K562 (cell line): Measurements from ENCODE around the gene ERG28.

Experiments used
- ATF3 ChIP-seq, 2 experiments: fragments of 450-650 bp in 1 of 2; sonication (generic) in 1 of 2; formaldehyde crosslinking in 1 of 2; IDR thresholded peaks in 1 of 2; conservative IDR thresholded peaks in 1 of 2; 2 replicates each; pipeline versions ENCODE4 v1.6.1 to v1.8.1; 2016 to 2023; ENCODE audit warnings: mild to moderate bottlenecking in 2 of 2, moderate library complexity in 2 of 2, inconsistent platforms in 1 of 2, missing genetic modification reagents in 1 of 2
- ATF6 ChIP-seq: sonication (generic); formaldehyde crosslinking; IDR thresholded peaks from 2 replicates; pipeline ENCODE4 v1.4.0; 2020; ENCODE audit warnings: mild to moderate bottlenecking, missing genetic modification reagents
- CTCF ChIP-seq, 3 experiments: IDR thresholded peaks in 2 of 3; conservative IDR thresholded peaks in 1 of 3; 2 replicates each; pipeline ENCODE4 v1.5.1; 2011 to 2012; ENCODE audit warnings: low read length in 3 of 3, mild to moderate bottlenecking in 3 of 3, control low read depth in 2 of 3, improper control_type of control experiment in 1 of 3, inconsistent platforms in 1 of 3, low read depth in 1 of 3, mixed read lengths in 1 of 3, moderate library complexity in 1 of 3; ENCODE audit not compliant: insufficient read depth in 2 of 3
- EP300 ChIP-seq: IDR thresholded peaks from 2 replicates; pipeline ENCODE4 v1.6.1; 2012; ENCODE audit warnings: low read length, improper control_type of control experiment
- FOS ChIP-seq: IDR thresholded peaks from 3 replicates; pipeline ENCODE4 v1.6.1; 2011; ENCODE audit not compliant: insufficient read length; ENCODE audit errors: extremely low read depth
- FOXA1 ChIP-seq: fragments of 450-650 bp; IDR thresholded peaks from 2 replicates; pipeline ENCODE4 v1.6.1; 2016; ENCODE audit warnings: mild to moderate bottlenecking, borderline replicate concordance
- HMG20A ChIP-seq: fragments of 450-650 bp; formaldehyde crosslinking; conservative IDR thresholded peaks from 2 replicates; pipeline ENCODE4 v1.4.0; 2020; ENCODE audit warnings: mild to moderate bottlenecking, mixed read lengths
- NONO ChIP-seq, 2 experiments: fragments of 200-400 bp in 1 of 2; fragments of 450-650 bp in 1 of 2; formaldehyde crosslinking in 1 of 2; IDR thresholded peaks; 2 replicates each; pipeline ENCODE4 v1.6.1; 2017; ENCODE audit warnings: low read depth in 2 of 2, mild to moderate bottlenecking in 2 of 2, moderate library complexity in 2 of 2, low read length in 1 of 2
- PBX2 ChIP-seq, 2 experiments: IDR thresholded peaks in 1 of 2; conservative IDR thresholded peaks in 1 of 2; 2 replicates each; pipeline ENCODE4 v1.6.1; 2016; ENCODE audit warnings: low read depth in 2 of 2, mild to moderate bottlenecking in 1 of 2, missing compliant biosample characterization in 1 of 2, missing genetic modification characterization in 1 of 2, moderate library complexity in 1 of 2
- POLR2A ChIP-seq: fragments of 450-650 bp; conservative IDR thresholded peaks from 2 replicates; pipeline ENCODE4 v1.6.1; 2016
- RCOR1 ChIP-seq, 2 experiments: IDR thresholded peaks; 2 replicates each; pipeline ENCODE4 v1.6.1; 2012; ENCODE audit warnings: low read depth in 2 of 2, low read length in 2 of 2, borderline replicate concordance in 1 of 2, improper control_type of control experiment in 1 of 2
- REST ChIP-seq, 2 experiments: fragments of 450-650 bp; formaldehyde crosslinking in 1 of 2; IDR thresholded peaks; 2 replicates each; pipeline versions ENCODE4 v1.4.0 to v1.6.1; 2014 to 2020; ENCODE audit warnings: mild to moderate bottlenecking in 2 of 2, borderline replicate concordance in 1 of 2, low read depth in 1 of 2
- RFX7 ChIP-seq: fragments of 250-450 bp; sonication (Bioruptor Pico); IDR thresholded peaks from 2 replicates; pipeline ENCODE4 v1.5.1; 2021; ENCODE audit warnings: mild to moderate bottlenecking
- SP1 ChIP-seq: sonication (generic); formaldehyde crosslinking; IDR thresholded peaks from 2 replicates; pipeline ENCODE4 v1.8.1; 2022; ENCODE audit warnings: mild to moderate bottlenecking, missing genetic modification reagents

- no peak for TF ChIP-seq HMG20A (CRISPR knock-in tag)
- no peak for TF ChIP-seq RFX7 (CRISPR knock-in tag)
- TF ChIP-seq EP300 = no peak
- no peak for TF ChIP-seq ATF6
- TF ChIP-seq CTCF (IDR thresholded peaks at IDR 0.05 in 2 of 3, conservative IDR thresholded peaks at IDR 0.05 in 1 of 3; ENCODE audit: insufficient read depth in 2 of 3, low read depth in 1 of 3, low read length in 3 of 3) = no peak
- no peak for TF ChIP-seq NONO (IDR thresholded peaks at IDR 0.05; ENCODE audit: low read depth in 2 of 2, low read length in 1 of 2)
- no peak for TF ChIP-seq POLR2A
- no peak for TF ChIP-seq FOS
- TF ChIP-seq FOXA1 = no peak
- TF ChIP-seq SP1 (CRISPR knock-in tag) = no peak
- no peak for TF ChIP-seq ATF3 (IDR thresholded peaks at IDR 0.05)
- TF ChIP-seq ATF3 (CRISPR knock-in tag; conservative IDR thresholded peaks at IDR 0.05) = no peak
- TF ChIP-seq PBX2 (CRISPR knock-in tag; IDR thresholded peaks at IDR 0.05; ENCODE audit: low read depth) = no peak
- no peak for TF ChIP-seq PBX2 (tag; conservative IDR thresholded peaks at IDR 0.05; ENCODE audit: low read depth)
- no peak for TF ChIP-seq RCOR1 (IDR thresholded peaks at IDR 0.05; ENCODE audit: borderline replicate concordance in 1 of 2, low read depth in 2 of 2, low read length in 2 of 2)
- TF ChIP-seq REST (IDR thresholded peaks at IDR 0.05; ENCODE audit: borderline replicate concordance) = no peak
- no peak for TF ChIP-seq REST (CRISPR knock-in tag; IDR thresholded peaks at IDR 0.05; ENCODE audit: low read depth)
Measured at GRCh38 chr14:75607842-75608640, 52.6 kb downstream of the ERG28 start.
